ENCODE data around the gene H1-8. TPM values are rescaled to one million over a fixed set of nuclear protein-coding genes. Genes with fewer than 3 reads are reported as not detected.

H1-8 gene
- total RNA-seq, 4 donors from 2014 or later = not detected

DNA sequence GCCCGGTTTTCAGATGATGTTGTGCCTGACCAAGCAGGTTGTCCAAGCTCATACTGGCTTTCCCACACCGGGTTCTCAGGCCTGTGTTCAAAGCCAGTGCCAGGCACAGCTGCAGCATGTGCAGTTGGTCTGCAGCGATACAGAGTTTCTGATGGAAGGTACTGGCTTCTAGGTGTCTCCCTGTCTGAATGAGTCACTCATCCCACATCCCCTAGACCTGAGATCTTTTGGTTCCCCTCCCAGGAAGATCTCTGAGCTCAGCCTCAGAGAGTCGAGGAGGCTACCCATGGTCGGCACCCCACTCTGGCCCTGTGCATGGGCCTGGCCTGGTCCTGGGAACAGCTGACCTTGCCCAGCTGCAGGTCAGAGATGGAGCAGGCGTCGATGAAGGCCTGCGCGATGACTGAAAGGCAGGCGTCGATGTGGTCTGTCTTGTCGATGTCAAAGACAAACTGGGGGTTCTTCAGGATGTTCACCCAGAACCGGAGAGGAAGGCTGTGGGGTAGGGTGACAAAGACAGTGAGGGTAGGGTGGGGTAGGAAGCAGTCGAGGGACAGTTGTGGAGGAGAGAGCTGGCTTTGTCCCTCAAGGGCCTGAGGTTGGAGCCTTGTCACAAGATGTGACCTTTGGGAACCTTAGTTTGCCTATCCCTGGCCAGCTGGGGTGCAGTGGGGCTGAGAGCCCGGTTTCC, 15.3 kb downstream of the H1-8 start:
- TF ChIP-seq, protein P1, sequence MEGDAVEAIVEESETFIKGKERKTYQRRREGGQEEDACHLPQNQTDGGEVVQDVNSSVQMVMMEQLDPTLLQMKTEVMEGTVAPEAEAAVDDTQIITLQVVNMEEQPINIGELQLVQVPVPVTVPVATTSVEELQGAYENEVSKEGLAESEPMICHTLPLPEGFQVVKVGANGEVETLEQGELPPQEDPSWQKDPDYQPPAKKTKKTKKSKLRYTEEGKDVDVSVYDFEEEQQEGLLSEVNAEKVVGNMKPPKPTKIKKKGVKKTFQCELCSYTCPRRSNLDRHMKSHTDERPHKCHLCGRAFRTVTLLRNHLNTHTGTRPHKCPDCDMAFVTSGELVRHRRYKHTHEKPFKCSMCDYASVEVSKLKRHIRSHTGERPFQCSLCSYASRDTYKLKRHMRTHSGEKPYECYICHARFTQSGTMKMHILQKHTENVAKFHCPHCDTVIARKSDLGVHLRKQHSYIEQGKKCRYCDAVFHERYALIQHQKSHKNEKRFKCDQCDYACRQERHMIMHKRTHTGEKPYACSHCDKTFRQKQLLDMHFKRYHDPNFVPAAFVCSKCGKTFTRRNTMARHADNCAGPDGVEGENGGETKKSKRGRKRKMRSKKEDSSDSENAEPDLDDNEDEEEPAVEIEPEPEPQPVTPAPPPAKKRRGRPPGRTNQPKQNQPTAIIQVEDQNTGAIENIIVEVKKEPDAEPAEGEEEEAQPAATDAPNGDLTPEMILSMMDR (IDR thresholded peaks at IDR 0.05; ENCODE audit: low read depth) = no peak

DNA sequence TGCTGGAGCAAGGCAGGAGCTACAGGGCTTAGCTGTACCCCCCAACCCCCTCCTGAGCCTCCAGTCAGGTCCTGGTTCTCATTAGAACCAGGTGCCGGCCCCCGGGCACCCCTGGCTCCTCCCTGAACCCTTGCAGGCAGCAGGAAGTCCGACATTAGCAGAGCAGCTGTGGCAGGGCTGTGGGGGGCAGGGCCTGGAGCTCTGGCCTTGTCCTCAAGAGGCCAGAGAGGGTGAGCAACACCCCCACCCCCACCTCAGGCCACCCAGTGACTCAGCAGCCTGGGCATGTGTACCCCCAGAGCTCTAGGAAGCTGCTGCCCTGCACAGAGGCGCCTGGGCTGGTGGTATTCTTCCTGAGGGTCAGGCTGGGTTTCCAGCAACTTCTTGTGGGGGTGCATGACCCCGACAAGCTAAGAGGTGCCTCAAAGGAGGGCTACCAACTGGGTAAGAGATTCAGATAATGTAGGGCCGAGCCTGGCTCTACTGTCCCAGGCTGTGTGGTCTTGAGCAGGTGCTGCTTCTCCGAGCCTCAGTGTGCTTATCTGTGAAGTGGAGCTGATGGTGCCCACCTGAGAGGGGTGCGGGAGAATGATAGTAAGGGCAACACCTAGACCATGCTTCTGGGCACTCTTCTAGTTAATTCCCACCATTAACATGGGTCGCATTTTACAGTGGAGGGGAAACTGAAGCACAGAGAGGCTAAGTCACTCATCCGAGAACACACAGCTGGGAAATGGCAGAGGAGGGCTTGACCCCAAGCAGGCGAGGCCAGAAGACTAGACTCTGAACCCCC, 16.0 kb downstream of the H1-8 start:
- TF ChIP-seq, protein P1 (IDR thresholded peaks at IDR 0.05; ENCODE audit: low read depth) = no peak

DNA sequence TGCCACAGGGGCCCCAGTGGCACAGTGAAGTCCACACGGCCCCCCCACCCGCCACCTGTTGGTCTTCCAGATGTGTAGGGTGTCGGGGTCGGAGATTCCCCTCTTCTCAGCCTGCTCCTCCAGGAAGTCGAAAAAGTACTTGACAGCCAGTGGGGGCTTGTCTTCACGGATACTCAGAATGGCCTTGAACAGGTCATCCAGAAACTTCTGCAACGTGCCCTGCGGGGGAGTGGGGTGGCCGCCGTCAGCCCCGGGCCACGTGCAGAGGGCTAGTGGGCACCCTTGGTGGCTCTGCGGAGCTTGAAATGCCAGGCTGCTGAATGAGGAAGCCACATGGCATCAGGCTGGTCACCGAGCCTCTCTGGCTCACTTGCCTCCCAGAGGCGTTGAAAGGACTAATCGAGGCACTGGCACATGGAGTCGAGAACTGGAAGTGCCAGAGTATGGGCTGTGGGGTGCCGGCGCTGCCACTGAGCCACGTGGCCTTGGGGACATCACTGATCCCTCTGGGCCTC, 16.6 kb downstream of the H1-8 start:
- TF ChIP-seq, protein P1 (IDR thresholded peaks at IDR 0.05; ENCODE audit: low read depth) = no peak

DNA sequence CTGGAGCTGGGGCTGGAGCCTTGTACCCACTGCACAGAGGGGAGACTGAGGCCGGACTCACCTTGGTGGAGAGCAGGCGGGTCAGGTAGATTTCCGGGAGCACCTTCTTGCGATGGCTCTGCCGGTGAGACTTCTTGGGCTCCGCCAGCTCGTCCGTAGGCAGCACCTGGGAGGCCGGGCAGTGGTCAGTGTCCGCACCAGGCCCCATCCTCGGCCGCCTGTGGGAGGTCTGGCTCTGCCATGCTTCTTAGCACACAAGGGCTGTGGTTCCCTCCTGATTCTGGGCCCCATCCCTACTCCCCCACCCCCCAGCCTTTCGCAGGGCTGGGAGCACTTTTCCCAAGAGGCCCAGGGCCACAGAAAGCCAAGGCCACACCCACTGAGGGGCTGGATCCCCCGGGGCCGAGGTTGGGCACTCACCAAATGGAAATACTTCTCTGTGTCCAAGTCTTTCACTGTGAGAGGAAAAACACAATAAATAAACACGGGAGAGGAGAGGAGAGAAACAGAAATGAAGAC, 17.4 kb downstream of the H1-8 start:
- TF ChIP-seq, protein P1 (IDR thresholded peaks at IDR 0.05; ENCODE audit: low read depth) = no peak

DNA sequence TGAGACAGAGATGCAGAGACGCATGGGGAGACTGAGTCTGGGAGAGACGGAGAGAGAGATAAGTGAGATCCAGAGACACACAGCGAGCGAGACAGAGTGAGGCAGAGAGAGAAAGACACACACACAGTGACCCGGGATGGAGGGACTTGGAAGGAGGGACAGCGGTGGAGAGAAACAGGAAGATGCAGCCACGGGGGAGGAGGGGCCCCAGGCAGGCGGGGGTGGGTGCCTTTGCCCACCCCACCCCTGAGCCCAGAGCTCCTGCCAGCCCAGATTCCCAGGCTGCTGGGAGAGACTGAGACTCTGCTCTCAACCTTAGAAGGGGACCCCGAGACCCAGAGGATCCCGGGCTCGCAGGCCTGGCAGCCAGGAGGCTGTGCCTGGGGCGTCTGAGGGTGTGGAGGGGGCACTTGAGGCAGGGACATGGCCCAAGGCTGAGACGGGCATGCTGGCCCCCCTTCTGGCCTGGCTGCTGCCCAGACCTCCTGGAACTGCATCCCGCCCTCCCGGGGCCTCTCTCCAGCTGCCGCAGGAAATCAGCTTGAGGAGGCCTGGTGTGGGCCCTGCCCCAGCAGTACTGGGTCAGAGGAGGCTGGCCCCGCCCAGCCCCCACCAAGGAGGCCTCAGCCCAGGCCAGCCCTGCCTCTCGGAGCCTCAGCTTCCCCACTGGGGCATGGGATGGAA, 18.1 kb downstream of the H1-8 start:
- TF ChIP-seq, protein P1 (IDR thresholded peaks at IDR 0.05; ENCODE audit: low read depth) = no peak

DNA sequence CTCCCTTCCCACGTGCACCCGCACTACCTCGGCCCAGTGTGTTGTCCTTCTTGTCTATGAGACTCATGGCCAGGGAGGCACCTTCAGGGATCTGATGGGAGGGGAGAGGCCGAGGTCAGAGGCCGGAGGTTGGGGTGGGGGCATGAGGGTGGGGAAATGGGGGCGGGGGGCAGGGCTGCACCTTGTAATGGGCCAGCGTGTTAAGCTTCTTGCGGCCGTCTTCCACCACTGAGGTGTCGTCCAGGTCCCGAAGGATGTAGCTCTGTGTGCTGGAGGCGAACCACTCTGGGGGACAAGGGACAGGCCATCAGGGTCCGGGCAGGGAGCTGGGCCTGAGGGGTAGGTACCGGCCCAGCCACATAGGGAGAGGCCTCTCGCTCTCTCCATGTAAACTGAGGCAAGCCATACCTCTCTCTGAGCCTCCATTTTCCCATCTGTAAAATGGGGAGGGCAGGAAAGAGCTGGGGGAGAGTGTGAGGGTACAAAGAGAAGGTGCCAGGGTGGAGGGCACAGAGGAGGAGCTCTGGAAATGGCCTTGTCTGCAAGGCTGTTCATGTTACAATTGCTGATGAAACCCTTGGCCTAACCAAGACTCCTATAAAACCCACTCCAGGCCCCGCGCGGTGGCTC, 18.8 kb downstream of the H1-8 start:
- TF ChIP-seq, protein P1 (IDR thresholded peaks at IDR 0.05; ENCODE audit: low read depth) = no peak
